Right ventricle myocardium inferior (tissue), 1 donor: Measurements from ENCODE around the gene NAV2. TPM values are rescaled to one million over a fixed set of nuclear protein-coding genes. Genes with fewer than 3 reads are reported as not detected.

Experiments
- ATAC-seq: fragments of 200-7000 bp; cut with Tn5 transposase; one replicate; pipeline ENCODE4 v1.9.1; 2020; ENCODE audit warnings: mild to moderate bottlenecking, moderate library complexity
- DNase-seq: peaks from one replicate; pipeline ENCODE4 v3.0.0; 2021; ENCODE audit errors: missing footprints
- intact Hi-C: fragments of 100-400 bp; cut with DNase I; formaldehyde crosslinking; loops from one replicate; pipeline ENCODE4 v1.11.0; 2022
- total RNA-seq: library from RNA; stranded (reverse); fragmentation: NEBNext Ultra II Directional; extraction: Animal tissue kit (Norgen Biotek cat#: 25700); gene quantifications from one replicate; pipeline ENCODE4 v1.2.1, GENCODE V29; 2021
- donor health status: DM: no; HTN: yes; CAD: no; lungs with severe emphysema.

The NAV2 gene
- total RNA-seq, 1 donor from 2014 or later, result 14.0 TPM

DNA sequence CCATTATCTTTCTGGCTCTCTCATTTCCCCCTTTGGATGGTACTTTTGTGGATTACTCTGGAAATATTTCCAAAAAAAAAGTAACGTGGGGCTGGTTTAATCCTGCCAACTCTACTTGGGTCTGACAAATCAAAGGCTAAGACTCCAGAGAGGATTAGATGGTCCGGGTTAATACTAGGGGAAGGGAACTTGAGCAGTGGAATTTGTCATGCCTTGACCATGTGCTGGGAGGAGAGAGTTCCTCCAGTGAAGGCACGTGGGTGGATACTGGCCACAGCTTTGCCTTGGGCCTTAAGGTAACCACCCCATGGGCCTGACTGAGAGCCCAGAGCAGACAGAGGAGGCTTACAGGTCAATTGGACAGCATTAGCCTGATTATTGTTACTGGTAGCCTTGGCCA is 120.3 kb downstream of the NAV2 start:
- intact Hi-C loops, result no loop called here
- DNase-seq, result no peak
- no peak for ATAC-seq

DNA sequence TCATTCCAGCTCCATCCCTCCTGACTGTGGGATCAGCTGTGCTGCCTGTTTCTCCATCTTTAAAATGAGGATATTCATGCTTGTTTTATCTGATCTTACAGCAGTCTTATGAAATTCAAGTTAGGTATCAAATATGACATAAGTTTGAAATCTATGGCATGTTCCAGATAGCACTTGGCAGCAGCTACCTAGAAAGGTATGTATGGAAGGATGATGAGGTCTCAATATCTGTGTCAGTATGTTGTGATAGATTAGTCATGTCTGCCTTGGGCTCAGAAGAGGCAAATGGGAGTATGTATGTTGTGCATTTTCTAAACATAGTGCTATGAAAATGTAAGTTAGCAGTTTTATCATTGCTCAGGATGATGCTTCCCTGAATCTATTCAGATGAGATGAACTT is 122.1 kb downstream of the NAV2 start:
- intact Hi-C loops, result no loop called here
- DNase-seq, result no peak
- no peak for ATAC-seq

- DNase-seq (no peak), ATAC-seq (no peak)
- intact Hi-C loops, result no loop called here
Measured at GRCh38 chr11:19836666-19837065, 124.0 kb downstream of the NAV2 start.

DNA sequence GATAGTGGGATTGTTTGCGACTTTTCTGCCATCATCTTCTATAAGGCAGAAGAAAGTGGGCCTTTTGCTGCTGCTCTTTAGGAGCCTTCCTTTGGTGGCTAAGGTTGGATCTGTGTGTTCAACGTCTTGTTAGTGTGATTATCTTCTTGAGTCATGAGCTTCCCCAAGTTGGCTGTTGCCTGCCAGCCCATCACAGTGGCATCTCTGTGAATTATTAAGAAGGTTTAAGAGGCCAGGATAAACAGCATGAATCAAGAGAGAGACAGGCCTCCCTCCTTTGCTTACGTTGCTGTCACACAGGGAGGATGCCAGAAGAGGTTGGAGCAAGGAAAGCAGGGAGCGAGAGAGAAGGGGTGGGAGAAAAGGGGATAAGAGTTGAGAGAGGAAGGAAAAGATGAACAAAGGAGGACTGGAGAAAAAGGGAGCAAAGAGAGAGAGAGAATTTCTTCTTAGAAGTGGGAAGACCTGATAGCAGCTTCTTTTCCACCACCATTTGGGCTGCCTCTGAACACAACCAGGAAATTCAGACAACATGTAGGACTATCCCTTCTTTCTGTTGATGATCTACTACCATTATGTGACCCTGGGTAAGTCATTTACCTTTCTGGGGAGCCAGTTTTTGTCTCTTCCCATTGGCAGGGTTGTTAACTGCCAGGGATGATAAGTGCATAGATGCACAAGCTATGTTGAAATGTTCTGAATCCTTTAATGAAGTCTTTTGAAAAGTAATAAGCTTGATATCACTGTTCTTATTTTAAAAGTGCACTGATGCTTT is 126.5 kb downstream of the NAV2 start:
- no peak for DNase-seq
- intact Hi-C loops, result no loop called here
- no peak for ATAC-seq

DNA sequence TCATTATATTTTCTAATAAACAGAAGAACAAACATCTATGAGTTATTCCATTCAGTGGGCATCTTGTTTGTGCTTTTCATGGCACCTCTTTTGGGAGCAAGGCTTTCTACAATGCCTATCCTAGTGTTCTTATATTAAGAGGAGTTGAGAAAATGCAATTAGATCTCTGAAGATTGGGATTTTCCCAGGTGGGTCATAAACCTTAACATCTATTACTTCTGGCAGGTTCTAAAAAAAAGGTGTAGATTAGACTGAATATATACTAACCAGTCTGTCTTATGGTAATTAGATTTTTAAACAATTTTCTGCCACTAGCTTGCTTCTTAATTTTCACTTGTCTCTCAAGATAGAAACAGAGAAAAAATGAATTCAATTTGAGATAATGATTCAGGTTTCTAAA is 128.3 kb downstream of the NAV2 start:
- no peak for DNase-seq
- ATAC-seq, result no peak
- intact Hi-C loops, result no loop called here

DNA sequence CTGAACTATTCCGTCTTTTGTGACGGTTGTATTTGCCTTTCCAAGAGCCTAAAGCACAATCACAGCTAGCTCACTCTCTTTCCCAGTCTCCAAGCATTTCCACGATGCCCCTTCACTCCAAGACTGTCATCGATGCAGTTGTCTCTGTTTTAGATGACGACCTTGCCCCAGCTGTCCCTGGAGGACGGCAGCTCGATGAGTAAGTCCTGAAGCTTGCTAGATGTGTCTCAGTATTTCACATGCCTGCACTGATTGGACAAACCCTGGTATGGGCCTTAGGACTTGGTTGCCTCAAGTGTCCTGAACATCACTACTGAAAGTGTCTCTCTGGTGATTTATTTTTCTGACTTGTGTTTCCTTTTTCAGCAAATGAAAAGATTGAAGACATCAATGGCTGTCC is 129.9 kb downstream of the NAV2 start:
- intact Hi-C loops, result no loop called here
- ATAC-seq (no peak), DNase-seq (no peak)

GRCh38 chr11:19843079-19843478 is 130.4 kb downstream of the NAV2 start:
- no peak for ATAC-seq
- intact Hi-C loops, result no loop called here
- no peak for DNase-seq

- intact Hi-C loops, result no loop called here
- DNase-seq (no peak), ATAC-seq (no peak)
Measured at GRCh38 chr11:19844012-19844411, 131.4 kb downstream of the NAV2 start.

GRCh38 chr11:19844806-19845205 is 132.2 kb downstream of the NAV2 start:
- ATAC-seq, result no peak
- intact Hi-C loops, result loop anchor here (5.0 kb wide), 1 partner anchor 33 kb away; no protein-coding TSS in a partner anchor

GRCh38 chr11:19845626-19846025 is 133.0 kb downstream of the NAV2 start:
- intact Hi-C loops, result loop anchor here (5.0 kb wide), 1 partner anchor 33 kb away; no protein-coding TSS in a partner anchor
- no peak for DNase-seq
- no peak for ATAC-seq

More at GRCh38 chr11:19844806-19845205, 132.2 kb downstream of the NAV2 start:
- DNase-seq, result no peak

GRCh38 chr11:19846654-19847305 is 134.1 kb downstream of the NAV2 start:
- peak; percentile 82 for ATAC-seq
- intact Hi-C loops, result loop anchor here (5.0 kb wide), 1 partner anchor 34 kb away; no protein-coding TSS in a partner anchor
- no peak for DNase-seq

DNA sequence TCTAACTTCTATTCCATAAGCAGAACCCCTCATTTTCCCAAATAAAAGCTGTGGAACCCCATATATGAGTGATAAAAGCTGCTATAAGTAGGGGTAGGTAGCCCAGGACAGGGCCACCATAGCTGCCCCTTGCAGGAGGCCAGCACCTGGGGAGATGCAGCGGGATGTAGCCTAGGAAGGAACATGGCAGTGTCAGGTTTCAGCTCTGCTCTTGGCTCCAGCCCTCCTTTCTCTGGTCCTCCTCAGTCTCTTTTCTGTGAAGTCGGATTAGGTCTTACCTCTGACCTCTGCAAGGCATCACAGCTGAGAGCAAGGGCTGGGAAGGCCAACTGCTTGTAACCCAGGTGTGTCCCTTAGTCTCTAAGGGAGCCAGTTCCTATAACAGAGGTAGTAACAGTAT is 135.6 kb downstream of the NAV2 start:
- intact Hi-C loops, result loop anchor here (5.0 kb wide), 1 partner anchor 36 kb away; no protein-coding TSS in a partner anchor
- ATAC-seq (no peak), DNase-seq (no peak)

GRCh38 chr11:19849107-19849789 is 136.6 kb downstream of the NAV2 start:
- ATAC-seq, result peak; percentile 58
- DNase-seq, result no peak
- intact Hi-C loops, result loop anchor here (5.0 kb wide), 1 partner anchor 37 kb away; no protein-coding TSS in a partner anchor

- intact Hi-C loops, result loop anchor here (5.0 kb wide), 1 partner anchor 38 kb away; no protein-coding TSS in a partner anchor
- no peak for ATAC-seq
- DNase-seq, result no peak
Measured at GRCh38 chr11:19849947-19850593, 137.4 kb downstream of the NAV2 start.

DNA sequence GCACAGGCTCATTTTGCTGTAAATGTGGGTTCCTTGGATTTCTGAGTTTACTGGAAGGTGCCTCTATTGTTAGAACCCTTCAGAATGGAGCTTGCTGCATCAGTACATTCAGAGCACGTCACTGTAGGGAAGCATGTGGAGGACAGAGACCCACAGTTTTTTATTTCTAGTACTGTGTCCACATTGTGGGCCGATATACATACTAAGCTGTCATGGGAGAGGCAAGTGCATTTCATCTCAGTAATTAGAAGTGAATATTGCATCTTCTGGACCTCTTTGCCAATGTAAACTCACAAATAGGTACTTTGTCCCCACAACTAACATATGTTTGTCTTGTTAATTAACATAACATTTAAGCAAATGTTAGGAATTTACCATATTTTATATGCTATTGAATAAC is 139.7 kb downstream of the NAV2 start:
- intact Hi-C loops, result no loop called here
- no peak for DNase-seq
- no peak for ATAC-seq

GRCh38 chr11:19853016-19853415 is 140.4 kb downstream of the NAV2 start:
- DNase-seq (no peak), ATAC-seq (no peak)
- intact Hi-C loops, result no loop called here

DNA sequence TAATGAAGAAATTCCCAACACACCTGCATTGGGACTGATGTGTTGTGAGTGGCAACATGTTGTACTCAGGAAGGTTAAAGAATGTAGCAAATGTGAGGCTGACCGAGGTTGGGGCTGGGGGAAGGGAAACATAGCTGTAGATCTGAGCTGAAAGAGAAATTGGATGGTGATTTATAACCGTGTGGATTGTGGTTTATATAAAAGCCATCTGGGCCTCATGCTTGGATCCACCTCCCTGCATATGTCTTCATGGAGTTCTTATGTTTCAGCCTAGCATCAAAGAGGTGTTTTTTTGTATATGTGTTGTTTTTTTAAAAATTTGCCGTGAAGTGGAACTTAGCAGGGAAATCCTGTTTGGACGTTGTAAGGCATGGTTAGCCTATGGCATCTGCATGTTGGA is 141.3 kb downstream of the NAV2 start:
- DNase-seq (no peak), ATAC-seq (no peak)
- intact Hi-C loops, result no loop called here

DNA sequence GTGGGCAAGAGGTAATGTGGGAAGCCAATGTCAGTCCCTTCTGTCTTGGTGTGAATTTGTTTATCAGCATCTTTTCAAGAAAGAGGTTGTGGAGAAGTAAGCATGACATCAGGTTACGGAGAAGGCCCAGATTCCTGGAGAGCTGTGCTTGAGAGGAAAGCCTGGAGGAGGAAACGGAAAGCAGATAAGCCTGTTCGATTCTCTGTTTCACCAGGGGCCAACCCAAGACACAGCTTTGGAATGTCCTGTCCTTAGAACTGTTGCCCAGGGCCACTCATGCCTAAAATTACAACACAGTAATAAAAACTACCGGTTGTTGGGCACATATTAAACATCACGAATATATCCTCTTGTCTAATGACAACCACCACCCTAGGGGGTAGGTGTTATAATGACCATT is 148.5 kb downstream of the NAV2 start:
- intact Hi-C loops, result no loop called here
- DNase-seq (no peak), ATAC-seq (no peak)

DNA sequence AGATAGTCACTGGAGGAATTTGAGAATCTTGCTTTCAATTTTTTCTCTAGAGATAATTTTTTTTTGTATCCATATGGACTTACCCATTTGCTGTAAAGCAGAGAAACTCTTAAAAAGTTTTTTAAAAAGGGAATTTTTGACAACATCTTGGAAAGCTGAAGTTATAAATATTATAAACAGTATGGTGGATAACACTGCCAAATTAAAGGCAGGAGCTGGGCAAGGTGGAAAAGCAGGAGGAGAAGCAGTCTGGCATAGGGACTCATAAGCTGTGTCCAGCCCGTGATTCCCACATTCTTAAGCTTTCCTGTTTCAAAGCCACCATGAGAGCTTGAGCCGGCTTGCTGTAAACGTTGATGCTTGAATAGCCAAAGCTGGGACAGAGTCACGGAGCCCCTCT is 149.5 kb downstream of the NAV2 start:
- DNase-seq (no peak), ATAC-seq (no peak)
- intact Hi-C loops, result no loop called here
